Eye (tissue), 1 donor: ENCODE data around the gene CBL.
A peak's percentile ranks its signal among the peaks of the same experiment; 100 is the strongest.
"Not testable (repeated sequence)": the region's sequence is repeated elsewhere in the genome, so short reads cannot be mapped to it uniquely, and the experiment has no call there.

Experiments
- DNase-seq: peaks from one replicate; pipeline ENCODE4 v3.0.0-alpha.2; 2015

Gene CBL

GRCh38 chr11:119205574-119206510 lies at the start of gene CBL:
Gene CBL, plus strand, starts transcription at chr11:119206339. Its CDS starts 79 bp downstream, at chr11:119206418.
- peak; percentile 99 for DNase-seq

- DNase-seq, result no peak
These were observed 49.6 kb upstream of the CBL start for GRCh38 chr11:119156496-119156895.

- DNase-seq, result no peak
These were observed 49.1 kb upstream of the CBL start for GRCh38 chr11:119157063-119157462.

GRCh38 chr11:119158467-119158866 lies 47.7 kb upstream of the CBL start:
- DNase-seq, result no peak

GRCh38 chr11:119160151-119160550 lies 46.0 kb upstream of the CBL start:
- no peak for DNase-seq

GRCh38 chr11:119161871-119162270 lies 44.3 kb upstream of the CBL start:
- DNase-seq, result no peak

GRCh38 chr11:119166368-119167076 lies 39.6 kb upstream of the CBL start:
- no peak for DNase-seq

GRCh38 chr11:119167077-119167458 lies 39.1 kb upstream of the CBL start:
- DNase-seq, result not testable (repeated sequence)

GRCh38 chr11:119167933-119168332 lies 38.2 kb upstream of the CBL start:
- no peak for DNase-seq

- DNase-seq, result peak; percentile 95
These were observed 37.5 kb upstream of the CBL start, which contains the start of gene NLRX1 for GRCh38 chr11:119168471-119169281. Gene NLRX1, plus strand, starts transcription at chr11:119168725. Its CDS starts 2,679 bp downstream, at chr11:119171404.

- DNase-seq, result no peak
These were observed 36.8 kb upstream of the CBL start for GRCh38 chr11:119169282-119169719.

GRCh38 chr11:119172513-119172912 lies 33.6 kb upstream of the CBL start:
- DNase-seq, result no peak

GRCh38 chr11:119173453-119173852 lies 32.7 kb upstream of the CBL start:
- no peak for DNase-seq

GRCh38 chr11:119175493-119176077 lies 30.6 kb upstream of the CBL start:
- no peak for DNase-seq

- no peak for DNase-seq
These were observed 27.9 kb upstream of the CBL start for GRCh38 chr11:119178166-119178680.

GRCh38 chr11:119179342-119179741 lies 26.8 kb upstream of the CBL start:
- DNase-seq, result no peak

GRCh38 chr11:119179983-119180382 lies 26.2 kb upstream of the CBL start:
- no peak for DNase-seq

- DNase-seq, result no peak
These were observed 25.1 kb upstream of the CBL start for GRCh38 chr11:119180729-119181676.

- no peak for DNase-seq
These were observed 24.3 kb upstream of the CBL start for GRCh38 chr11:119181677-119182412.

GRCh38 chr11:119184399-119184798 lies 21.7 kb upstream of the CBL start:
- not testable (repeated sequence) for DNase-seq
